H1 (cell line): Measurements from ENCODE around the gene EEIG1. TPM values are rescaled to one million over a fixed set of nuclear protein-coding genes. Genes with fewer than 3 reads are reported as not detected.

Experiments used
- CTCF ChIA-PET: fragments of 300-600 bp; sonication (Branson Sonifier 250); formaldehyde crosslinking; loops from one replicate; lab custom pipeline; 2021; ENCODE audit not compliant: partially characterized antibody; lab: Charles Lee
- POLR2A ChIA-PET: fragments of 300-600 bp; sonication (Branson Sonifier 250); formaldehyde crosslinking; loops from one replicate; lab custom pipeline; 2021; ENCODE audit warnings: inconsistent platforms; ENCODE audit not compliant: partially characterized antibody; lab: Charles Lee
- DNase-seq, 2 experiments: peaks; one replicate each; pipeline versions ENCODE4 v3.0.0 to v3.0.0-alpha.2; 2010 to 2022; ENCODE audit warnings: low spot score in 2 of 2, low read depth in 1 of 2, mixed read lengths in 1 of 2
- FAIRE-seq: peaks from 2 replicates; lab custom pipeline; 2011; peaks lifted over from hg19 to GRCh38; lab: Jason Lieb, UNC
- H2AFZ ChIP-seq: 2 replicates; pipeline ENCODE4 v1.8.1; 2012; ENCODE audit warnings: low read length, inconsistent platforms
- H2AK5ac ChIP-seq: 2 replicates; pipeline ENCODE4 v1.6.1; 2013; ENCODE audit warnings: low read depth, low read length
- H2BK120ac ChIP-seq: replicated peaks from 2 replicates; pipeline ENCODE3; 2013; ENCODE audit warnings: low read depth, low read length, inconsistent platforms
- H2BK12ac ChIP-seq: 2 replicates; pipeline ENCODE4 v1.6.1; 2013; ENCODE audit warnings: low read depth, low read length
- H2BK15ac ChIP-seq: 2 replicates; pipeline ENCODE4 v1.6.1; 2013; ENCODE audit warnings: low read length
- H2BK20ac ChIP-seq: 2 replicates; pipeline ENCODE4 v1.6.1; 2013; ENCODE audit warnings: low read length
- H2BK5ac ChIP-seq: 2 replicates; pipeline ENCODE4 v1.6.1; 2013; ENCODE audit warnings: low read depth, low read length
- H3K14ac ChIP-seq: 2 replicates; pipeline ENCODE4 v1.6.1; 2013; ENCODE audit warnings: inconsistent platforms; ENCODE audit not compliant: insufficient read length
- H3K18ac ChIP-seq: 2 replicates; pipeline ENCODE4 v1.6.1; 2013; ENCODE audit warnings: low read length; ENCODE audit errors: extremely low read depth
- H3K23ac ChIP-seq: 2 replicates; pipeline ENCODE4 v1.6.1; 2013; ENCODE audit warnings: inconsistent platforms; ENCODE audit not compliant: insufficient read length
- H3K23me2 ChIP-seq: 2 replicates; pipeline ENCODE4 v1.6.1; 2013; ENCODE audit warnings: low read depth, low read length
- H3K27ac ChIP-seq: 2 replicates; pipeline ENCODE4 v1.6.1; 2011; ENCODE audit warnings: low read depth, low read length, inconsistent platforms
- H3K27me3 ChIP-seq, 4 experiments: replicated peaks in 1 of 4; 1 replicate in 1 of 4; 2 replicates in 3 of 4; pipeline versions ENCODE4 v1.6.1 to v1.8.1; 2011 to 2013; ENCODE audit warnings: low read length in 3 of 4, mild to moderate bottlenecking in 3 of 4, inconsistent platforms in 2 of 4, mixed read lengths in 2 of 4, moderate library complexity in 1 of 4; ENCODE audit not compliant: control insufficient read depth in 3 of 4, insufficient read depth in 3 of 4; ENCODE audit errors: extremely low read depth in 1 of 4
- H3K36me3 ChIP-seq, 4 experiments: 2 replicates each; pipeline versions ENCODE4 v1.6.1 to v1.8.1; 2011 to 2013; ENCODE audit warnings: mild to moderate bottlenecking in 4 of 4, low read length in 3 of 4, moderate library complexity in 2 of 4, control low read depth in 1 of 4, inconsistent platforms in 1 of 4; ENCODE audit not compliant: insufficient read depth in 4 of 4, control insufficient read depth in 2 of 4
- H3K4ac ChIP-seq: replicated peaks from 2 replicates; pipeline ENCODE3; 2013; ENCODE audit warnings: low read length, low read depth, mixed read lengths, inconsistent platforms; ENCODE audit not compliant: insufficient read length
- H3K4me1 ChIP-seq, 4 experiments: replicated peaks in 1 of 4; 1 replicate in 1 of 4; 2 replicates in 3 of 4; pipeline versions ENCODE4 v1.6.1 to v1.8.1; 2011 to 2013; ENCODE audit warnings: low read length in 3 of 4, inconsistent platforms in 2 of 4, mixed read lengths in 1 of 4; ENCODE audit not compliant: insufficient read depth in 4 of 4, control insufficient read depth in 3 of 4
- H3K4me2 ChIP-seq, 2 experiments: 2 replicates each; pipeline versions ENCODE4 v1.6.1 to v1.8.1; 2011 to 2013; ENCODE audit warnings: low read depth in 2 of 2, low read length in 2 of 2, control low read depth in 1 of 2, inconsistent platforms in 1 of 2, mild to moderate bottlenecking in 1 of 2; ENCODE audit not compliant: insufficient read depth in 1 of 2
- H3K4me3 ChIP-seq, 4 experiments: fragments of 200-600, 300-600 bp in 1 of 4; sonication (generic), shearing (Covaris generic), sonication (Bioruptor Twin) in 1 of 4; 2 replicates each; pipeline versions ENCODE4 v1.5.1 to v1.8.1; 2011 to 2016; ENCODE audit warnings: low read length in 4 of 4, low read depth in 3 of 4, control low read depth in 2 of 4, inconsistent platforms in 2 of 4, mild to moderate bottlenecking in 2 of 4, mixed read lengths in 1 of 4, moderate library complexity in 1 of 4; ENCODE audit not compliant: insufficient read depth in 2 of 4; ENCODE audit errors: extremely low read depth in 1 of 4
- H3K56ac ChIP-seq: replicated peaks from 2 replicates; pipeline ENCODE3; 2013; ENCODE audit warnings: low read depth, mild to moderate bottlenecking, mixed read lengths, low read length, inconsistent platforms; ENCODE audit not compliant: insufficient read length
- H3K79me1 ChIP-seq: 2 replicates; pipeline ENCODE4 v1.6.1; 2013; ENCODE audit warnings: low read depth, low read length, control low read depth
- H3K79me2 ChIP-seq, 2 experiments: 2 replicates each; pipeline versions ENCODE4 v1.6.1 to v1.8.1; 2012 to 2013; ENCODE audit warnings: low read length in 2 of 2, mild to moderate bottlenecking in 2 of 2, inconsistent platforms in 1 of 2; ENCODE audit not compliant: insufficient read depth in 2 of 2, control insufficient read depth in 1 of 2
- H3K9ac ChIP-seq, 4 experiments: replicated peaks in 1 of 4; 1 replicate in 1 of 4; 2 replicates in 3 of 4; pipeline versions ENCODE4 v1.6.1 to v1.8.1; 2011 to 2013; ENCODE audit warnings: low read depth in 3 of 4, low read length in 3 of 4, control low read depth in 2 of 4, mild to moderate bottlenecking in 2 of 4, moderate library complexity in 2 of 4, inconsistent platforms in 1 of 4; ENCODE audit errors: extremely low read depth in 1 of 4
- H3K9me3 ChIP-seq, 2 experiments: 2 replicates each; pipeline versions ENCODE4 v1.6.1 to v1.8.1; 2012 to 2013; ENCODE audit warnings: mild to moderate bottlenecking in 2 of 2, moderate library complexity in 2 of 2, control low read depth in 1 of 2, inconsistent platforms in 1 of 2, low read depth in 1 of 2, low read length in 1 of 2, mixed read lengths in 1 of 2; ENCODE audit not compliant: insufficient read depth in 2 of 2
- H4K20me1 ChIP-seq, 2 experiments: replicated peaks in 1 of 2; 2 replicates each; pipeline versions ENCODE3 to v1.8.1; 2011 to 2013; ENCODE audit warnings: inconsistent platforms in 2 of 2, low read length in 2 of 2, mild to moderate bottlenecking in 1 of 2; ENCODE audit not compliant: insufficient read depth in 2 of 2, control insufficient read depth in 1 of 2
- H4K5ac ChIP-seq: 2 replicates; pipeline ENCODE4 v1.6.1; 2013; ENCODE audit warnings: low read length, low read depth, mixed read lengths, inconsistent platforms; ENCODE audit not compliant: insufficient read length
- H4K8ac ChIP-seq: 2 replicates; pipeline ENCODE4 v1.8.0; 2013; ENCODE audit warnings: mild to moderate bottlenecking, moderate library complexity, low read length, inconsistent platforms; ENCODE audit not compliant: insufficient read depth; ENCODE audit errors: extremely low read depth
- H4K91ac ChIP-seq: replicated peaks from 2 replicates; pipeline ENCODE3; 2013; ENCODE audit warnings: low read length, mixed read lengths, inconsistent platforms; ENCODE audit not compliant: insufficient read length
- EGR1 ChIP-seq: IDR thresholded peaks from 2 replicates; pipeline ENCODE4 v1.6.1; 2011; ENCODE audit warnings: low read depth, low read length, borderline replicate concordance
- FOSL1 ChIP-seq: IDR thresholded peaks from 2 replicates; pipeline ENCODE4 v1.6.1; 2011; ENCODE audit warnings: mild to moderate bottlenecking, low read depth, low read length, moderate library complexity; ENCODE audit not compliant: insufficient read depth
- HDAC6 ChIP-seq: IDR thresholded peaks from one replicate; pipeline ENCODE4 v1.7.1; 2012; ENCODE audit warnings: low read depth, mild to moderate bottlenecking, inconsistent platforms, low read length, moderate library complexity
- SP4 ChIP-seq: IDR thresholded peaks from 2 replicates; pipeline ENCODE4 v1.6.1; 2012; ENCODE audit warnings: low read length, inconsistent platforms
- TAF7 ChIP-seq: optimal IDR thresholded peaks from 2 replicates; pipeline ENCODE3; 2011; ENCODE audit warnings: low read depth, mild to moderate bottlenecking, inconsistent platforms, low read length, moderate library complexity, borderline replicate concordance
- TEAD4 ChIP-seq: IDR thresholded peaks from 2 replicates; pipeline ENCODE4 v1.6.1; 2012; ENCODE audit warnings: low read depth, low read length, inconsistent platforms, mixed read lengths
- ZNF274 ChIP-seq: IDR thresholded peaks from 2 replicates; pipeline ENCODE4 v1.7.0; 2012; ENCODE audit warnings: low read length, borderline replicate concordance; ENCODE audit errors: extremely low read depth
- WGBS, 2 experiments: shearing (Covaris generic) in 1 of 2; methylation state at CpG; one replicate each; pipeline versions ENCODE4 v1.1.6 to v1.1.7; 2013 to 2015; ENCODE audit warnings: low lambda C conversion rate in 2 of 2, mixed read lengths in 2 of 2, inconsistent platforms in 1 of 2, low coverage in 1 of 2, missing lambda C conversion rate in 1 of 2; ENCODE audit not compliant: insufficient replicate concordance in 2 of 2, insufficient coverage in 1 of 2, insufficient read length in 1 of 2; ENCODE audit errors: extremely low coverage in 1 of 2, missing lambda C conversion rate in 1 of 2; 5-methylcytosine and 5-hydroxymethylcytosine counted together
- polyA plus RNA-seq, 7 experiments: library from polyadenylated mRNA; depleted of rRNA in 3 of 7; stranded (reverse) in 5 of 7; unstranded in 2 of 7; fragments of >200 nt in 5 of 7; fragments of 200-250 nt in 2 of 7; gene quantifications; 1 replicate in 5 of 7; 2 replicates in 1 of 7; 4 replicates in 1 of 7; pipeline versions ENCODE4 v1.2.1 to v1.2.3, GENCODE V29; 2011 to 2013; ENCODE audit warnings: missing spikeins in 2 of 7, mixed read lengths in 2 of 7
- total RNA-seq: library from RNA; stranded (reverse); fragmentation: NEBNext Ultra II Directional; extraction: Animal tissue kit (Norgen Biotek cat#: 25700); gene quantifications from 2 replicates; pipeline ENCODE4 v1.2.1, GENCODE V29; 2021

EEIG1 gene
- total and polyA plus RNA-seq, 2 of the 8 experiments (the other 6 are each of a cell fraction or from before 2014, with no cell fraction given) = 29.8 to 50.8 TPM

DNA sequence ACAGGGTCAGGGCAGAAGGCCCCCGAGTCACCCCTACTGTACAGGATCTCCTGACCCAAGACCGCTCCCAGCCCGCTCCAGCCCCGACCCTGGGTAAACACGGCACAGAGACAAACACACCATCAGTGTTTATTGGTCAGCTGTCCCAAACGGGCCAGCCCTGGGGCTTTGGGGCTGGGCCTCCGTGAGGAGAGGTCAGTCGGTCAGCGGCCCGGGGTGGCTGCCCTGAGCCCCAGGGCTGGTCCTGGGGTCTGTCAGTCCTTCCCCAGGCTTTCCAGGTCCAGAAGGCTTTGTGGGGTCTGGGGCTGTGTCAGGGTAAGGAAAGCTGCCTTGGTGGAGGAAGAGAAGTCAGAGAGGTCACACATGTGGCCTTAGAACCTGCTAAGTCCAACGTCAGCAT, 45.8 kb downstream of the EEIG1 start:
- FAIRE-seq (no peak), DNase-seq (no peak)
- peaks cover 8 to 18% (median 13%) of the 10 kb centered on the region in 4 experiments for H3K4me1 ChIP-seq
- H3K9ac ChIP-seq = no peak overlapping the region
- H3K27me3 ChIP-seq = no peaks in the 10 kb centered on the region
- H4K8ac ChIP-seq = no peak overlapping the region
- H2BK120ac ChIP-seq = no peak overlapping the region
- peaks cover 20% of the 10 kb centered on the region; the same call in 1 of the 2 replicates for H3K23me2 ChIP-seq
- H2BK15ac ChIP-seq = no peak overlapping the region
- 82% methylated on average over 11 of the region's 11 CpGs; no CpG with 5 or more reads in 1 of the 2 experiments for WGBS, 2 experiments
- no peak overlapping the region for H3K18ac ChIP-seq
- no peak overlapping the region for H3K27ac ChIP-seq
- no peak overlapping the region for H3K56ac ChIP-seq
- CTCF ChIA-PET = interaction anchor here (1.6 to 35.5 kb wide), 4 partner anchors 8 to 183 kb away, joined by 5 to 825 read pairs (median 36); no protein-coding TSS in a partner anchor
- H3K4me3 ChIP-seq = no peak overlapping the region
- H2BK20ac ChIP-seq = no peak overlapping the region
- H3K9me3 ChIP-seq = no peaks in the 10 kb centered on the region
- TF ChIP-seq SP4 = no peak
- no peak for TF ChIP-seq EGR1
- no peak for TF ChIP-seq TEAD4
- TF ChIP-seq HDAC6 = no peak
- TF ChIP-seq TAF7 = no peak
- TF ChIP-seq FOSL1 = no peak
- no peak for TF ChIP-seq ZNF274
- peaks cover 10% of the 10 kb centered on the region for H3K79me1 ChIP-seq
- H4K91ac ChIP-seq = no peak overlapping the region
- H2AK5ac ChIP-seq = no peak overlapping the region
- H3K4ac ChIP-seq = no peak overlapping the region
- no peak overlapping the region for H2BK5ac ChIP-seq
- no peak overlapping the region for H2BK12ac ChIP-seq
- no peak overlapping the region for H3K4me2 ChIP-seq
- peaks cover 0 to 15% of the 10 kb centered on the region in 2 experiments; a peak in 1 of 4 replicates for H3K79me2 ChIP-seq
- POLR2A ChIA-PET = no interaction called here
- H3K14ac ChIP-seq = no peak overlapping the region
- H2AFZ ChIP-seq = no peak overlapping the region
- H3K36me3 ChIP-seq = peaks cover 0 to 3% (median 0%) of the 10 kb centered on the region in 4 experiments; a peak in 2 of 8 replicates
- peaks cover 1 to 22% of the 10 kb centered on the region in 2 experiments for H4K20me1 ChIP-seq
- H3K23ac ChIP-seq = no peak overlapping the region
- no peak overlapping the region for H4K5ac ChIP-seq
